Measurements from ENCODE around the gene LZTR1.

The LZTR1 gene

GRCh38 chr22:20951151-20951931, 30.8 kb upstream of the LZTR1 start:
- DNase-seq = no peak

- no peak for DNase-seq
Measured at GRCh38 chr22:20951932-20952380, 30.1 kb upstream of the LZTR1 start.

GRCh38 chr22:20952544-20953341, 29.4 kb upstream of the LZTR1 start:
- no peak for DNase-seq

- DNase-seq = no peak
Measured at GRCh38 chr22:20953342-20953608, 28.8 kb upstream of the LZTR1 start.

- no peak for DNase-seq
Measured at GRCh38 chr22:20953668-20954500, 28.2 kb upstream of the LZTR1 start.

- no peak for DNase-seq
Measured at GRCh38 chr22:20955548-20955947, 26.5 kb upstream of the LZTR1 start.

GRCh38 chr22:20956258-20957101, 25.6 kb upstream of the LZTR1 start:
- DNase-seq = no peak

- DNase-seq = no peak
Measured at GRCh38 chr22:20957102-20957682, 24.9 kb upstream of the LZTR1 start.

- DNase-seq = no peak
Measured at GRCh38 chr22:20957683-20958431, 24.2 kb upstream of the LZTR1 start.

GRCh38 chr22:20959578-20960461, 22.3 kb upstream of the LZTR1 start:
- no peak for DNase-seq

GRCh38 chr22:20960609-20961008, 21.5 kb upstream of the LZTR1 start:
- no peak for DNase-seq

GRCh38 chr22:20962491-20962945, 19.6 kb upstream of the LZTR1 start:
- DNase-seq = no peak

GRCh38 chr22:20963201-20964052, 18.7 kb upstream of the LZTR1 start:
- no peak for DNase-seq

- DNase-seq = no peak
Measured at GRCh38 chr22:20964090-20964798, 17.9 kb upstream of the LZTR1 start.

GRCh38 chr22:20964799-20965103, 17.3 kb upstream of the LZTR1 start:
- DNase-seq = no peak

- no peak for DNase-seq
Measured at GRCh38 chr22:20965104-20965887, 16.8 kb upstream of the LZTR1 start.

GRCh38 chr22:20965888-20966855, 15.9 kb upstream of the LZTR1 start:
- no peak for DNase-seq
